ENCODE data around the gene CORO1C.

The CORO1C gene

DNA sequence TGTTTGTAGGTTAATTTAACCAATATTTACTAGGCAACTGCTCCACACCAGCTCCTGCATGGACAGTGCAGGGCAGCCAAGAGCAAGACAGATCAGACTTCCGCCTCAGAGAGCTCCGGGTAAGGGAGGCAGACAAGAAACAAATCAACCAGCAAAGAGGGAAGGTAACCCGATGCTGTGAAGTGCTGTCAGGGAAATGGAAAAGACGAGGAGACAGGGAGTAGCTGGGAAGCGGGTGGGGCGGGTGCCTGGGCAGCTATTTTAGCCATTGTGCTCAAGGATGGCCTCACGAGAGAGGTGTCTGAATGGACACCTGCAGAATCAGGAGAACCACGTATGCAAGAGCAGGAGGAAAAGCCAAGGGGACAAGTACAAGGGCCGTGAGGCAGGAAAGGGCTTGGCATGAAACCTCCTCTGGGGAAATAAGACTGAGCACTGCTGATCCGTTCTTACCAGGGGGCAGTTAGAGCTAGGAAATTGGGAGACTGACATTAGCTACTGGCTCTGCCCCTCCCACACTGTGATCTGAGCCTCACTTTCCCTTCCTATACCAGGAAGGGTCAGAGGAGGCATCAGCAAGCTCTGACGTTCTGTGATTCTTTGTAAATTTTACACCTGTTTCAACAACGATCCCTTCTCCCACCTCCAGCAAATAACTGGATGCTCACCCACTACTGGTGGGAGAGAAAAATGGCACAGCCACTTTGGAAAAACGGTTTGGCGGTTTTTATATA lies 126.9 kb downstream of the CORO1C start:
- Histone ChIP-seq H3K4me3 (ENCODE audit: low read depth, low read length) (no peak overlapping the region), H2AFZ (ENCODE audit: low read length, unreplicated experiment) (no peak overlapping the region), H3K36me3 (ENCODE audit: insufficient read depth, low read length) (no peaks in the 10 kb centered on the region), H3K27ac (ENCODE audit: low read depth, low read length) (no peak overlapping the region), H3K79me2 (ENCODE audit: control insufficient read depth, insufficient read depth, low read length, unreplicated experiment) (no peaks in the 10 kb centered on the region), H3K4me1 (ENCODE audit: control insufficient read depth, insufficient read depth, low read length, unreplicated experiment) (peaks cover 10% of the 10 kb centered on the region), H3K27me3 (ENCODE audit: insufficient read depth, low read length) (no peaks in the 10 kb centered on the region)

DNA sequence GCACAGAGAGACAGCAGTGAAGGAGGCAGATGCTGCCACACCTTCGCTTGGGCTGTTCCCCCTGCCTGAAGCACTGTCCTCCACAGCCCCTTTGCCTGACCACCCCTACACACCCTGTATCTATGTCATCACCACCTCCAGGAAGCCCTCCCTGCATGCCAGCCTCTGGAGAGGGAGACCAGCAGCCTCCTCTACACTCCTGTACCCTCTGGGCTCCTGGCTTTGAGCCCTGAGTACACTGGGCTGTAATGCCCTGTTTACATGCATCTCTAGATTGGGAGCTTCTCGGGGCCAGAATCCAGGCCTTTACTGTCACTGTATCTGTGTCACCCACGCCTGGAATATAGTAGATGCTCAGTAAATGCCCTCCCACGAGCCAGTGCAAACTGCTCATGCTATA lies 127.6 kb downstream of the CORO1C start:
- Histone ChIP-seq H3K79me2 (ENCODE audit: control insufficient read depth, insufficient read depth, low read length, unreplicated experiment) (no peaks in the 10 kb centered on the region), H3K4me1 (ENCODE audit: control insufficient read depth, insufficient read depth, low read length, unreplicated experiment) (peaks cover 9% of the 10 kb centered on the region), H3K36me3 (ENCODE audit: insufficient read depth, low read length) (no peaks in the 10 kb centered on the region), H3K4me3 (ENCODE audit: low read depth, low read length) (no peak overlapping the region), H3K27me3 (ENCODE audit: insufficient read depth, low read length) (no peaks in the 10 kb centered on the region), H2AFZ (ENCODE audit: low read length, unreplicated experiment) (no peak overlapping the region), H3K27ac (ENCODE audit: low read depth, low read length) (no peak overlapping the region)

GRCh38 chr12:108602976-108603704 lies 128.2 kb downstream of the CORO1C start:
- H3K27ac ChIP-seq (ENCODE audit: low read depth, low read length) = no peak overlapping the region
- no peaks in the 10 kb centered on the region for H3K36me3 ChIP-seq (ENCODE audit: insufficient read depth, low read length)
- H2AFZ ChIP-seq (ENCODE audit: low read length, unreplicated experiment) = no peak overlapping the region
- H3K4me1 ChIP-seq (ENCODE audit: control insufficient read depth, insufficient read depth, low read length, unreplicated experiment) = peaks cover 9% of the 10 kb centered on the region
- H3K27me3 ChIP-seq (ENCODE audit: insufficient read depth, low read length) = no peaks in the 10 kb centered on the region
- H3K79me2 ChIP-seq (ENCODE audit: control insufficient read depth, insufficient read depth, low read length, unreplicated experiment) = no peaks in the 10 kb centered on the region
- no peak overlapping the region for H3K4me3 ChIP-seq (ENCODE audit: low read depth, low read length)

- H2AFZ ChIP-seq (ENCODE audit: low read length, unreplicated experiment) = no peak overlapping the region
- H3K36me3 ChIP-seq (ENCODE audit: insufficient read depth, low read length) = no peaks in the 10 kb centered on the region
- H3K4me3 ChIP-seq (ENCODE audit: low read depth, low read length) = no peak overlapping the region
- peaks cover 9% of the 10 kb centered on the region for H3K4me1 ChIP-seq (ENCODE audit: control insufficient read depth, insufficient read depth, low read length, unreplicated experiment)
- no peak overlapping the region for H3K27ac ChIP-seq (ENCODE audit: low read depth, low read length)
- no peaks in the 10 kb centered on the region for H3K27me3 ChIP-seq (ENCODE audit: insufficient read depth, low read length)
- H3K79me2 ChIP-seq (ENCODE audit: control insufficient read depth, insufficient read depth, low read length, unreplicated experiment) = no peaks in the 10 kb centered on the region
Measured at GRCh38 chr12:108602209-108602705, 129.1 kb downstream of the CORO1C start.

DNA sequence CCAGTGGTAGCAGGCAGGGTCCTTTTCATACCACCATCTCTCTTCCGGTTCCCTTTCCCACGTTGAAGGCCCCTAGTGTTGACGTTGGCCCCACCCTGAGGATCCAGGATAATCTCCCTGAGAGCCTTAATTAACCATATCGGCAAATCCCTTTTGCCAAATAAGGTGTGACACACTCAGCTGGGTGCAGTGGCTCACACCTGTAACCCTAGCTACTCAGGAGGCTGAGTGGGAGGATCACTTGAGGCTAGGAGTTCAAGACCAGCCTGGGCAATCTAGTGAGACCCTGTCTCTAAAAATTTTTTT lies 130.7 kb downstream of the CORO1C start:
- Histone ChIP-seq H3K27ac (ENCODE audit: low read depth, low read length) (no peak overlapping the region), H3K27me3 (ENCODE audit: insufficient read depth, low read length) (no peaks in the 10 kb centered on the region), H3K79me2 (ENCODE audit: control insufficient read depth, insufficient read depth, low read length, unreplicated experiment) (no peaks in the 10 kb centered on the region), H3K36me3 (ENCODE audit: insufficient read depth, low read length) (no peaks in the 10 kb centered on the region), H3K4me1 (ENCODE audit: control insufficient read depth, insufficient read depth, low read length, unreplicated experiment) (peaks cover 7% of the 10 kb centered on the region), H3K4me3 (ENCODE audit: low read depth, low read length) (no peak overlapping the region), H2AFZ (ENCODE audit: low read length, unreplicated experiment) (no peak overlapping the region)

DNA sequence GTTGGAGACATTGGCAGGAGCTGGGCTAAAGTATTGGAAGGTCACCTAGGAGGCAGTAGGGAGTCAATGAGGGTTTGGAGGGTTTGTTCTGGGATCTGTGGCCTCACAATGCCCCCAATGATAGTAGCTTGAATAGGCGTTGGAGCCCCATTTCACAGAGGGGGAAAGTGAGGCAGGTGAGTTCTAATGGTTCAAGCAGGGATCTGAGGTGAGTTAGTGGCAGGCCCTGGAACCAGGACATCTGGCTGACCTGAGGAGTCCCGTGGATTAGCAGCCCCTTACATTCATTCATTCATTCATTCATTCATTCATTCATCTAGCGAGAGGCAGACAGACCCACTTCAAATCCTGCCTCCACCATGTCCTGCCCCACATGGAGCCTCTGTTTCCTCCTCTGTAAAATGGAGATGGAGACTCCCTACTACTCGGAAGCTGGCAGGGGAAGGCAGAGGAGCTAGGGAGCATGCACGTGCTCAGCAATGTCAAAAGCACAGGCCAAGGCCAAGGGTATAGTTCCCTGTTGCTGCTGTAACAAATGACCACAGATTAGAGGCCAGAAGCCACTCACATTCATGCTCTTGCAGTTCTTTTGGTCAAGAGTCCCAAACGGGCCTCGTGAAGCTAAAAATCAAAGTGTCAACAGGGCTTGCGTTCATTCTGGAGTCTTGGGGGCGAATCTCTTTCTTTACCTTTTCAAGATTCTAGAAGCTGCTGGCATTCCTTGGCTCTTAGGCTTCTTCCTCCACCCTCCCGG lies 131.2 kb downstream of the CORO1C start:
- no peak overlapping the region for H3K27ac ChIP-seq (ENCODE audit: low read depth, low read length)
- no peak overlapping the region for H2AFZ ChIP-seq (ENCODE audit: low read length, unreplicated experiment)
- H3K27me3 ChIP-seq (ENCODE audit: insufficient read depth, low read length) = no peaks in the 10 kb centered on the region
- no peaks in the 10 kb centered on the region for H3K79me2 ChIP-seq (ENCODE audit: control insufficient read depth, insufficient read depth, low read length, unreplicated experiment)
- peaks cover 2% of the 10 kb centered on the region for H3K4me1 ChIP-seq (ENCODE audit: control insufficient read depth, insufficient read depth, low read length, unreplicated experiment)
- H3K36me3 ChIP-seq (ENCODE audit: insufficient read depth, low read length) = no peaks in the 10 kb centered on the region
- H3K4me3 ChIP-seq (ENCODE audit: low read depth, low read length) = no peak overlapping the region

- no peak overlapping the region for H2AFZ ChIP-seq (ENCODE audit: low read length, unreplicated experiment)
- no peaks in the 10 kb centered on the region for H3K4me1 ChIP-seq (ENCODE audit: control insufficient read depth, insufficient read depth, low read length, unreplicated experiment)
- H3K27ac ChIP-seq (ENCODE audit: low read depth, low read length) = no peak overlapping the region
- no peaks in the 10 kb centered on the region for H3K27me3 ChIP-seq (ENCODE audit: insufficient read depth, low read length)
- no peaks in the 10 kb centered on the region for H3K36me3 ChIP-seq (ENCODE audit: insufficient read depth, low read length)
- H3K79me2 ChIP-seq (ENCODE audit: control insufficient read depth, insufficient read depth, low read length, unreplicated experiment) = no peaks in the 10 kb centered on the region
- H3K4me3 ChIP-seq (ENCODE audit: low read depth, low read length) = no peak overlapping the region
Measured at GRCh38 chr12:108599541-108599940, 131.8 kb downstream of the CORO1C start.

GRCh38 chr12:108598553-108599250 lies 132.6 kb downstream of the CORO1C start:
- H2AFZ ChIP-seq (ENCODE audit: low read length, unreplicated experiment) = no peak overlapping the region
- H3K79me2 ChIP-seq (ENCODE audit: control insufficient read depth, insufficient read depth, low read length, unreplicated experiment) = no peaks in the 10 kb centered on the region

GRCh38 chr12:108597559-108598471 lies 133.5 kb downstream of the CORO1C start, which contains the start of gene TMEM119:
TMEM119 (minus strand) TSS chr12:108598084; CDS start chr12:108592383, 5,701 bp downstream.
- Histone ChIP-seq H3K4me1 (ENCODE audit: control insufficient read depth, insufficient read depth, low read length, unreplicated experiment) (no peaks in the 10 kb centered on the region), H3K4me3 (ENCODE audit: low read depth, low read length) (peak within 1 kb of the TSS; percentile 36; the same call in 1 of the 2 replicates), H3K36me3 (ENCODE audit: insufficient read depth, low read length) (no peaks in the 10 kb centered on the region), H3K27me3 (ENCODE audit: insufficient read depth, low read length) (no peaks in the 10 kb centered on the region), H2AFZ (ENCODE audit: low read length, unreplicated experiment) (no peak within 1 kb of the TSS), H3K79me2 (ENCODE audit: control insufficient read depth, insufficient read depth, low read length, unreplicated experiment) (no peaks in the 10 kb centered on the region), H3K27ac (ENCODE audit: low read depth, low read length) (no peak within 1 kb of the TSS)

More at GRCh38 chr12:108598553-108599250, 132.6 kb downstream of the CORO1C start:
- Histone ChIP-seq H3K27me3 (ENCODE audit: insufficient read depth, low read length) (no peaks in the 10 kb centered on the region), H3K4me3 (ENCODE audit: low read depth, low read length) (no peak overlapping the region), H3K27ac (ENCODE audit: low read depth, low read length) (no peak overlapping the region), H3K36me3 (ENCODE audit: insufficient read depth, low read length) (no peaks in the 10 kb centered on the region), H3K4me1 (ENCODE audit: control insufficient read depth, insufficient read depth, low read length, unreplicated experiment) (no peaks in the 10 kb centered on the region)

All from ACC112 (cell line).